K562 (cell line): Measurements from ENCODE around the gene UHRF1.
"Not testable (repeated sequence)": the region's sequence is repeated elsewhere in the genome, so short reads cannot be mapped to it uniquely, and the experiment has no call there.

ENCODE experiments used
- EP300 ChIP-seq: IDR thresholded peaks from 2 replicates; pipeline ENCODE4 v1.6.1; 2012; ENCODE audit warnings: low read length, improper control_type of control experiment
- EZH2 ChIP-seq: IDR thresholded peaks from 2 replicates; pipeline ENCODE4 v1.6.1; 2012; ENCODE audit warnings: low read depth, mild to moderate bottlenecking, inconsistent platforms, low read length, borderline replicate concordance
- FIP1L1 ChIP-seq: fragments of 200-400 bp; formaldehyde crosslinking; IDR thresholded peaks from 2 replicates; pipeline ENCODE4 v1.6.1; 2018; ENCODE audit warnings: mild to moderate bottlenecking, low read depth, low read length; ENCODE audit not compliant: poor library complexity, severe bottlenecking
- GMEB1 ChIP-seq: fragments of 250-450 bp; sonication (Bioruptor Pico); IDR thresholded peaks from 2 replicates; pipeline ENCODE4 v1.4.0; 2020; ENCODE audit warnings: mild to moderate bottlenecking
- MAZ ChIP-seq, 2 experiments: fragments of 450-650 bp in 1 of 2; sonication (generic) in 1 of 2; formaldehyde crosslinking; IDR thresholded peaks in 1 of 2; conservative IDR thresholded peaks in 1 of 2; 2 replicates each; pipeline versions ENCODE4 v1.4.0 to v1.5.0; 2020; ENCODE audit warnings: mild to moderate bottlenecking in 1 of 2, missing genetic modification reagents in 1 of 2
- NR1H2 ChIP-seq: sonication (generic); formaldehyde crosslinking; IDR thresholded peaks from 2 replicates; pipeline ENCODE4 v1.4.0; 2020; ENCODE audit warnings: mild to moderate bottlenecking, missing genetic modification reagents
- POLR2A ChIP-seq: fragments of 450-650 bp; conservative IDR thresholded peaks from 2 replicates; pipeline ENCODE4 v1.6.1; 2016
- ZBTB26 ChIP-seq: fragments of 450-650 bp; formaldehyde crosslinking; IDR thresholded peaks from 2 replicates; pipeline ENCODE4 v1.4.0; 2022; ENCODE audit warnings: missing genetic modification characterization
- TF ChIP-seq, protein P1 (sequence below), 3 experiments: IDR thresholded peaks in 2 of 3; conservative IDR thresholded peaks in 1 of 3; 2 replicates each; pipeline ENCODE4 v1.5.1; 2011 to 2012; ENCODE audit warnings: low read length in 3 of 3, mild to moderate bottlenecking in 3 of 3, control low read depth in 2 of 3, improper control_type of control experiment in 1 of 3, inconsistent platforms in 1 of 3, low read depth in 1 of 3, mixed read lengths in 1 of 3, moderate library complexity in 1 of 3; ENCODE audit not compliant: insufficient read depth in 2 of 3
- TF ChIP-seq, protein P2 (sequence below): fragments of 450-650 bp; formaldehyde crosslinking; IDR thresholded peaks from 2 replicates; pipeline ENCODE4 v1.4.0; 2022; ENCODE audit warnings: mild to moderate bottlenecking, moderate library complexity
- TF ChIP-seq, protein P3 (sequence below): sonication (generic); formaldehyde crosslinking; IDR thresholded peaks from 2 replicates; pipeline ENCODE4 v1.8.1; 2023; ENCODE audit warnings: mild to moderate bottlenecking, missing genetic modification reagents

DNA sequence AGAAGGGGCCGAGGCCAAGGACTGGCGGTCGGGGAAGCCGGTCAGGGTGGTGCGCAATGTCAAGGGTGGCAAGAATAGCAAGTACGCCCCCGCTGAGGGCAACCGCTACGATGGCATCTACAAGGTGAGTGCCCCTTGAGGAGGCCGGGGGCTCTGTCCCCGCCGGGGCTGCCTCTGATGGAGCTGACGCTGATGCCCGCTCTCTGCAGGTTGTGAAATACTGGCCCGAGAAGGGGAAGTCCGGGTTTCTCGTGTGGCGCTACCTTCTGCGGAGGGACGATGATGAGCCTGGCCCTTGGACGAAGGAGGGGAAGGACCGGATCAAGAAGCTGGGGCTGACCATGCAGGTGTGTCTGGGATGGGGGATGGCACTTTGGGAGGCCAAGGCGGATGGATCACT lies 41.3 kb downstream of the UHRF1 start:
- TF ChIP-seq ZBTB26 (CRISPR knock-in tag); GMEB1 (CRISPR knock-in tag); POLR2A; EZH2; NR1H2 (CRISPR knock-in tag); MAZ (CRISPR knock-in tag; conservative IDR thresholded peaks at IDR 0.05 in 1 of 2, IDR thresholded peaks at IDR 0.05 in 1 of 2); FIP1L1; EP300: not testable (repeated sequence)
- TF ChIP-seq, protein P1, sequence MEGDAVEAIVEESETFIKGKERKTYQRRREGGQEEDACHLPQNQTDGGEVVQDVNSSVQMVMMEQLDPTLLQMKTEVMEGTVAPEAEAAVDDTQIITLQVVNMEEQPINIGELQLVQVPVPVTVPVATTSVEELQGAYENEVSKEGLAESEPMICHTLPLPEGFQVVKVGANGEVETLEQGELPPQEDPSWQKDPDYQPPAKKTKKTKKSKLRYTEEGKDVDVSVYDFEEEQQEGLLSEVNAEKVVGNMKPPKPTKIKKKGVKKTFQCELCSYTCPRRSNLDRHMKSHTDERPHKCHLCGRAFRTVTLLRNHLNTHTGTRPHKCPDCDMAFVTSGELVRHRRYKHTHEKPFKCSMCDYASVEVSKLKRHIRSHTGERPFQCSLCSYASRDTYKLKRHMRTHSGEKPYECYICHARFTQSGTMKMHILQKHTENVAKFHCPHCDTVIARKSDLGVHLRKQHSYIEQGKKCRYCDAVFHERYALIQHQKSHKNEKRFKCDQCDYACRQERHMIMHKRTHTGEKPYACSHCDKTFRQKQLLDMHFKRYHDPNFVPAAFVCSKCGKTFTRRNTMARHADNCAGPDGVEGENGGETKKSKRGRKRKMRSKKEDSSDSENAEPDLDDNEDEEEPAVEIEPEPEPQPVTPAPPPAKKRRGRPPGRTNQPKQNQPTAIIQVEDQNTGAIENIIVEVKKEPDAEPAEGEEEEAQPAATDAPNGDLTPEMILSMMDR (IDR thresholded peaks at IDR 0.05 in 2 of 3, conservative IDR thresholded peaks at IDR 0.05 in 1 of 3; ENCODE audit: insufficient read depth in 2 of 3, low read depth in 1 of 3, low read length in 3 of 3) = not testable (repeated sequence)
- TF ChIP-seq, protein P2, sequence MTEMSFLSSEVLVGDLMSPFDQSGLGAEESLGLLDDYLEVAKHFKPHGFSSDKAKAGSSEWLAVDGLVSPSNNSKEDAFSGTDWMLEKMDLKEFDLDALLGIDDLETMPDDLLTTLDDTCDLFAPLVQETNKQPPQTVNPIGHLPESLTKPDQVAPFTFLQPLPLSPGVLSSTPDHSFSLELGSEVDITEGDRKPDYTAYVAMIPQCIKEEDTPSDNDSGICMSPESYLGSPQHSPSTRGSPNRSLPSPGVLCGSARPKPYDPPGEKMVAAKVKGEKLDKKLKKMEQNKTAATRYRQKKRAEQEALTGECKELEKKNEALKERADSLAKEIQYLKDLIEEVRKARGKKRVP (CRISPR knock-in tag) = not testable (repeated sequence)
- TF ChIP-seq, protein P3, sequence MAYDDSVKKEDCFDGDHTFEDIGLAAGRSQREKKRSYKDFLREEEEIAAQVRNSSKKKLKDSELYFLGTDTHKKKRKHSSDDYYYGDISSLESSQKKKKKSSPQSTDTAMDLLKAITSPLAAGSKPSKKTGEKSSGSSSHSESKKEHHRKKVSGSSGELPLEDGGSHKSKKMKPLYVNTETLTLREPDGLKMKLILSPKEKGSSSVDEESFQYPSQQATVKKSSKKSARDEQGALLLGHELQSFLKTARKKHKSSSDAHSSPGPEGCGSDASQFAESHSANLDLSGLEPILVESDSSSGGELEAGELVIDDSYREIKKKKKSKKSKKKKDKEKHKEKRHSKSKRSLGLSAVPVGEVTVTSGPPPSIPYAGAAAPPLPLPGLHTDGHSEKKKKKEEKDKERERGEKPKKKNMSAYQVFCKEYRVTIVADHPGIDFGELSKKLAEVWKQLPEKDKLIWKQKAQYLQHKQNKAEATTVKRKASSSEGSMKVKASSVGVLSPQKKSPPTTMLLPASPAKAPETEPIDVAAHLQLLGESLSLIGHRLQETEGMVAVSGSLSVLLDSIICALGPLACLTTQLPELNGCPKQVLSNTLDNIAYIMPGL (CRISPR knock-in tag) = not testable (repeated sequence)
